ENCODE measurements around the gene SHFL. TPM values are rescaled to one million over a fixed set of nuclear protein-coding genes. Genes with fewer than 3 reads are reported as not detected.

The SHFL gene
- total and polyA plus RNA-seq, 2 of the 8 experiments (the other 6 are each of a cell fraction or from before 2014, with no cell fraction given), result 25.3 to 37.1 TPM

DNA sequence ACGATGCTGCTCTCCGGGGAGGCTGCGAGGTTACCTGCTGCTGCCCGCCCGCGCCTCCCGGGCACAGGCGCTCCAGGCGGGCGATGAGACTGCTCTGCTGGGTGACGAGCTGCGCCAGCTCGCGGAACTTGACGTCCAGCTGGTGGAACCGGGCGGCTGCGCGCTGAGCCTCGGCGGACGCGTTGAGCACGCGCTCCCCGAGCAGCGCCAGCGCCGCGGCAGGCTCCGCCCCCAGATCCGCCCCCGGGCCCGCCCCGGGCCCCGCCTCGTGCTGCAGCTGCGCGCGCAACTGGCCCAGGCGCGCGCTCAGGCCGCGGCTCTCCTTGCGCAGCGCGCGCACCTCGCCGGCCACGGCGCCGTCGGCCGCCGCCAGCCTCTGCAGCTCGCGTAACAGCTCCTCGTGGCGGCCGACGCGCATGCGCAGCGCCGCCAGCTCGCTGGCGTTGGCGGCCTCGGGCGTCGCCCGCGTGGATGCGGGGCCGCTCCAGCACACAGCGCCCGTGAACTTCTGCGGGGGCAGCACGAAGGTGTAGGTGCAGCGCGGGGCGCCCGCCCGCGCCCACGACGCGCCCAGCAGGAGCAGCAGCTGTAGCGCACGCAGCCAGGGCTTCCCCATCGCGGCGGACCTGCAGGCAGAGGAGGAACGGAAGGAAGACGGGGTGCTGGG is 10.0 kb downstream of the SHFL start (continued):
- TF ChIP-seq ASH2L (IDR thresholded peaks at IDR 0.05; ENCODE audit: low read length) (peak; percentile 61), YY1 (IDR thresholded peaks at IDR 0.05; ENCODE audit: low read depth, low read length) (no peak), RNF2 (IDR thresholded peaks at IDR 0.05; ENCODE audit: borderline replicate concordance, low read depth, low read length, missing control alignments, poor library complexity, severe bottlenecking) (peak; percentile 53), CREB1 (IDR thresholded peaks at IDR 0.05) (no peak), TBP (IDR thresholded peaks at IDR 0.05; ENCODE audit: low read depth, low read length) (no peak), JUND (IDR thresholded peaks at IDR 0.05; ENCODE audit: low read length) (no peak), GABPA (IDR thresholded peaks at IDR 0.05; ENCODE audit: borderline replicate concordance, insufficient read depth, low read length) (no peak), SIRT6 (IDR thresholded peaks at IDR 0.05; ENCODE audit: low read length) (no peak), RAD21 (IDR thresholded peaks at IDR 0.05 in 1 of 2, conservative IDR thresholded peaks at IDR 0.05 in 1 of 2; ENCODE audit: low read depth in 2 of 2, low read length in 2 of 2) (no peak), SAP30 (IDR thresholded peaks at IDR 0.05; ENCODE audit: insufficient read depth, insufficient replicate concordance, low read length) (no peak), BACH1 (IDR thresholded peaks at IDR 0.05; ENCODE audit: low read length) (0 out of 2 replicates have a peak, but pooled peaks have one; percentile 3), EZH2 (IDR thresholded peaks at IDR 0.05; ENCODE audit: low read depth, low read length, severe bottlenecking) (no peak), CEBPB (IDR thresholded peaks at IDR 0.05; ENCODE audit: low read depth, low read length) (no peak), CHD1 (IDR thresholded peaks at IDR 0.05; ENCODE audit: low read depth, low read length) (no peak), MAFK (IDR thresholded peaks at IDR 0.05; ENCODE audit: low read depth, low read length) (no peak), NRF1 (IDR thresholded peaks at IDR 0.05; ENCODE audit: low read depth, low read length) (peak; percentile 83)
- TF ChIP-seq, protein P1, sequence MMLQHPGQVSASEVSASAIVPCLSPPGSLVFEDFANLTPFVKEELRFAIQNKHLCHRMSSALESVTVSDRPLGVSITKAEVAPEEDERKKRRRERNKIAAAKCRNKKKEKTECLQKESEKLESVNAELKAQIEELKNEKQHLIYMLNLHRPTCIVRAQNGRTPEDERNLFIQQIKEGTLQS (IDR thresholded peaks at IDR 0.05; ENCODE audit: insufficient read depth, low read depth, low read length), result no peak
- TF ChIP-seq, protein P2, sequence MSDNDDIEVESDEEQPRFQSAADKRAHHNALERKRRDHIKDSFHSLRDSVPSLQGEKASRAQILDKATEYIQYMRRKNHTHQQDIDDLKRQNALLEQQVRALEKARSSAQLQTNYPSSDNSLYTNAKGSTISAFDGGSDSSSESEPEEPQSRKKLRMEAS (IDR thresholded peaks at IDR 0.05), result peak; percentile 96
- TF ChIP-seq, protein P3, sequence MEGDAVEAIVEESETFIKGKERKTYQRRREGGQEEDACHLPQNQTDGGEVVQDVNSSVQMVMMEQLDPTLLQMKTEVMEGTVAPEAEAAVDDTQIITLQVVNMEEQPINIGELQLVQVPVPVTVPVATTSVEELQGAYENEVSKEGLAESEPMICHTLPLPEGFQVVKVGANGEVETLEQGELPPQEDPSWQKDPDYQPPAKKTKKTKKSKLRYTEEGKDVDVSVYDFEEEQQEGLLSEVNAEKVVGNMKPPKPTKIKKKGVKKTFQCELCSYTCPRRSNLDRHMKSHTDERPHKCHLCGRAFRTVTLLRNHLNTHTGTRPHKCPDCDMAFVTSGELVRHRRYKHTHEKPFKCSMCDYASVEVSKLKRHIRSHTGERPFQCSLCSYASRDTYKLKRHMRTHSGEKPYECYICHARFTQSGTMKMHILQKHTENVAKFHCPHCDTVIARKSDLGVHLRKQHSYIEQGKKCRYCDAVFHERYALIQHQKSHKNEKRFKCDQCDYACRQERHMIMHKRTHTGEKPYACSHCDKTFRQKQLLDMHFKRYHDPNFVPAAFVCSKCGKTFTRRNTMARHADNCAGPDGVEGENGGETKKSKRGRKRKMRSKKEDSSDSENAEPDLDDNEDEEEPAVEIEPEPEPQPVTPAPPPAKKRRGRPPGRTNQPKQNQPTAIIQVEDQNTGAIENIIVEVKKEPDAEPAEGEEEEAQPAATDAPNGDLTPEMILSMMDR (IDR thresholded peaks at IDR 0.05; ENCODE audit: control extremely low read depth in 1 of 3, insufficient read depth in 1 of 3, low read depth in 1 of 3, low read length in 3 of 3), result 0 out of 4 replicates have a peak, but pooled peaks of 1 of the 3 experiments have one; percentile 6
- TF ChIP-seq, protein P4, sequence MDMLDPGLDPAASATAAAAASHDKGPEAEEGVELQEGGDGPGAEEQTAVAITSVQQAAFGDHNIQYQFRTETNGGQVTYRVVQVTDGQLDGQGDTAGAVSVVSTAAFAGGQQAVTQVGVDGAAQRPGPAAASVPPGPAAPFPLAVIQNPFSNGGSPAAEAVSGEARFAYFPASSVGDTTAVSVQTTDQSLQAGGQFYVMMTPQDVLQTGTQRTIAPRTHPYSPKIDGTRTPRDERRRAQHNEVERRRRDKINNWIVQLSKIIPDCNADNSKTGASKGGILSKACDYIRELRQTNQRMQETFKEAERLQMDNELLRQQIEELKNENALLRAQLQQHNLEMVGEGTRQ (IDR thresholded peaks at IDR 0.05; ENCODE audit: low read length), result no peak
